CD1c-positive myeloid dendritic cell (primary cell): Measurements from ENCODE around the gene TFPT.

Experiments
- DNase-seq: peaks from one replicate; pipeline ENCODE4 v3.0.0-alpha.2; 2016; ENCODE audit errors: extremely low spot score

TFPT gene

GRCh38 chr19:54149021-54149812, 33.8 kb upstream of the TFPT start:
- DNase-seq, result no peak

DNA sequence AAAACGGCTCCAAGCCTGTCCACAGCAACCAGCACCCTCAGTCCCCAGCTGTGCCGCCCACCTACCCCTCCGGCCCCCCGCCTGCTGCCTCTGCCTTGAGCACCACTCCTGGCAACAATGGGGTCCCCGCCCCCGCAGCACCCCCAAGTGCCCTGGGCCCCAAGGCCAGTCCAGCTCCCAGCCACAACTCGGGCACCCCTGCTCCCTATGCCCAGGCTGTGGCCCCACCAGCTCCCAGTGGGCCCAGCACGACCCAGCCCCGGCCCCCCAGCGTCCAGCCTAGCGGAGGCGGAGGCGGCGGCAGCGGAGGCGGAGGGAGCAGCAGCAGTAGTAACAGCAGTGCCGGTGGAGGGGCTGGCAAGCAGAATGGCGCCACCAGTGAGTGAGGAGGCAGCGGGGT, 32.7 kb upstream of the TFPT start:
- DNase-seq, result no peak

GRCh38 chr19:54147676-54148075, 32.2 kb upstream of the TFPT start:
- DNase-seq, result no peak

DNA sequence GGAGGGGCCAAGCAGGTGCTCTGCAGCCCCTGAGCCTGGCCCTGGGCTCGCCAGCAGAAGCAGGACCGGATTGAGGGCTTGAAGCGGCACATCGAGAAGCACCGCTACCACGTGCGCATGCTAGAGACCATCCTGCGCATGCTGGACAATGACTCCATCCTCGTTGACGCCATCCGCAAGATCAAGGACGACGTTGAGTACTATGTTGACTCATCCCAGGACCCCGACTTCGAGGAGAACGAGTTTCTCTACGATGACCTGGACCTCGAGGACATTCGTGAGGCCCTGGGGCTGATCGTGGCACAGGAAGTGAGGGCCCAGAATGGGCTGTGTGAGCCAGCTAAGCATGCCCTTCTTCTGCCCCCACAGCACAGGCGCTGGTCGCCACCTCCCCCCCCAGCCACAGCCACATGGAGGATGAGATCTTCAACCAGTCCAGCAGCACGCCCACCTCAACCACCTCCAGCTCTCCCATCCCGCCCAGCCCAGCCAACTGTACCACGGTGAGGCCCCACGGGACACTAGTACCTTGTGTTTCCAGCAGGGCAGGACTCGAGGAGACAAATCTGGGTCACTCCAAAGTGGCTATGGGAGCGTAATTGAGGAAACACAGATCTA, 30.2 kb upstream of the TFPT start:
- DNase-seq, result no peak

GRCh38 chr19:54142166-54142780, 26.8 kb upstream of the TFPT start:
- no peak for DNase-seq

- no peak for DNase-seq
These were observed 25.9 kb upstream of the TFPT start for GRCh38 chr19:54141356-54141755.

GRCh38 chr19:54138489-54139256, 23.2 kb upstream of the TFPT start:
- no peak for DNase-seq

- DNase-seq, result no peak
These were observed 22.4 kb upstream of the TFPT start, which contains the start of gene CNOT3 for GRCh38 chr19:54137699-54138488. CNOT3 (plus strand) TSS chr19:54137762; CDS start chr19:54142979, 5,217 bp downstream.

GRCh38 chr19:54136864-54137698, 21.6 kb upstream of the TFPT start:
- DNase-seq, result peak; percentile 99

DNA sequence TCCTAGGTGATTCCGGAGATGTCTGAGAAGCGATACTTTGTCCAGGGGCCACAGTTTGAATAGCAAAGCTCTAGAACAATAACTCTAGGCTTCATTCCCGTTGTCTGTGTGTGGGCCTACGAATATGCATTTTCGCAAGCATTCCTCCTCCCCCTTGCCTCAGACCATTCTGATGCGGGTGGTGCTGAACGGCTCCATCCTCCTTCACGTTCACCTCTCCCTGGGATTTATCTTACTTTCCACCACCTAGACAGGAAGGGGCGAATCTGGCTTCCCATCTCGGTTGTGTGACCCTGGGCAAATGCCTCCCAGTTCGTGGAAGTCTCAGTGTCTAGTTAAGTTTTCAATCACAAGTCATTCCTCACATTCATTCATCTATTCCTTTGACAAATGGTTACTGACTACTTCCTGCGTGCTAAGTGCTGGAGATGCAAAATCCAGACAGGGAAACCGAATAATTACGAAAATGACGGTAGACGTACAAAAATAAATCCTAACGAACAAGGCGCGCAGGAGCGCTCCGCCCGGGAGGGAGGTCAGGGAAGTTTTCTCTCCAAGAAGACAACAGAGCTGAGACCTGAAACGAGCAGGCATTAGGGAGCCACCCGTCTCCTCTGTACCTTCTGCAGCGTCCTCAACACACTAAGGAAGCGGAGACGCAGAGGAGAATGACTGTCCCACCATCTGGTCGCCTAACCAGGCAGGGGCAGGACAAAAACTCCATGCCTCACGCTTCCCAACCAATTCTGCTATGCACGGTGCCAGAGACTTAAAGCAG, 20.8 kb upstream of the TFPT start:
- peak; percentile 27 for DNase-seq

DNA sequence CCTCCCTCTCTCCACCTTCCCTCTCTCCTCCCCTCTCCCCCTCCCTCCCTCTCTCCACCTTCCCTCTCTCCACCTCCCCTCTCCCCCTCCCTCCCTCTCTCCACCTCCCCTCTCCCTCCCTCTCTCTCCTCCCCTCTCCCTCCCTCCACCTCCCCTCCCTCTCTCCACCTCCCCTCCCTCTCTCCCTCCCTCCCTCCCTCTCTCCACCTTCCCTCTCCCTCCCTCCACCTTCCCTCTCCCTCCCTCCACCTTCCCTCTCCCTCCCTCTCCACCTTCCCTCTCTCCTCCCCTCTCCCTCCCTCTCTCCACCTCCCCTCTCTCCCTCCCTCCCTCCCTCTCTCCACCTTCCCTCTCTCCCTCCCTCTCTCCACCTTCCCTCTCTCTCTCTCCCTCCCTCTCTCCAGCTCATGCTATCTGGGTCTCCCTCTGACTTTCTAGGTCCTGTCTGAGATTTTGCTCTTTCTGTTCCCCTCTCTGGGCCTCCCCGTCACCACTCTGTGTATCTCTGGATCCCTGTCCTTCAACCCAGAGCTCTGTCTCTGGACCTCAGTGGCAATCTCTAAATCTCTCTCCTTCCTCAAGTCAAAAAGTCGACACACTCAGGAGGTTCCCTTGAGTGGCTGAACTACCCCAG, 18.6 kb upstream of the TFPT start:
- no peak for DNase-seq

- DNase-seq, result no peak
These were observed 18.0 kb upstream of the TFPT start for GRCh38 chr19:54133312-54133956.

- no peak for DNase-seq
These were observed 14.2 kb upstream of the TFPT start for GRCh38 chr19:54129617-54129996.

DNA sequence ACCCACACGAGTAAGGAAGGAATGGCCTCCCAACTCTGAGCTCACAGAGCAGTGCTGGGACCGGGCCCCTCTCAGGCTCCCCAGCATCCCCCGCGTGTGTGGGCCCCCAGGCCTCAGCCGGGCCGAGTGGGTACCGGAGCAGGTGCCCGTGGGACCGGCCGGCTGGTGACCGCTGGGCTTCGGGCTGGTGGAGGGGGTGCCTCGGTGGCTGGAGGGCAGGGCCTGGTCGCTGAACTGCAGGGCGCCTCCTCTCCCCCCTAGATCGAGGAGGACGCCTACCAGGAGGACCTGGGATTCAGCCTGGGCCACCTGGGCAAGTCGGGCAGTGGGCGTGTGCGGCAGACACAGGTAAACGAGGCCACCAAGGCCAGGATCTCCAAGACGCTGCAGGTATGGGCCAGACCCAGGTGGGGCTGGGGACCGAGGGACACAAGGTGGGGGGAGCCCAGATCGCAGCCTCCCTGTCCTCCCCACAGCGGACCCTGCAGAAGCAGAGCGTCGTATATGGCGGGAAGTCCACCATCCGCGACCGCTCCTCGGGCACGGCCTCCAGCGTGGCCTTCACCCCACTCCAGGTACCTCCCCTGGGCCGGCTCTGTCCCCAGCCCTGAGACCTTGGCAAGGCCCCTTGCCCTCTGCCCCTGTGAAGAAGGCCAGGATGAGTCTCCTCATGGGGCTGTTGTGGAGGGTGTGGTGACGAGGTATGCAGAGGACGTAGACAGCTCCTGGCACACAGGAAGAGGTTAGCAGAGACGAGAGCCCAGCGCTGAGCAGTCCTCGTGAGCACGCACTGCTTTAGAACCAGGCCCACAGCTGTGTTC, 13.5 kb upstream of the TFPT start:
- DNase-seq, result no peak

GRCh38 chr19:54128441-54128725, 12.9 kb upstream of the TFPT start:
- DNase-seq, result no peak

- DNase-seq, result no peak
These were observed 12.4 kb upstream of the TFPT start for GRCh38 chr19:54127688-54128440.

- DNase-seq, result no peak
These were observed 10.3 kb upstream of the TFPT start for GRCh38 chr19:54125713-54126112.
